H1 (cell line): ENCODE results near the gene ZNF407. TPM values are rescaled to one million over a fixed set of nuclear protein-coding genes. Genes with fewer than 3 reads are reported as not detected.

Experiments used
- CTCF ChIA-PET: fragments of 300-600 bp; sonication (Branson Sonifier 250); formaldehyde crosslinking; loops from one replicate; lab custom pipeline; 2021; ENCODE audit not compliant: partially characterized antibody; lab: Charles Lee
- POLR2A ChIA-PET: fragments of 300-600 bp; sonication (Branson Sonifier 250); formaldehyde crosslinking; loops from one replicate; lab custom pipeline; 2021; ENCODE audit warnings: inconsistent platforms; ENCODE audit not compliant: partially characterized antibody; lab: Charles Lee
- DNase-seq, 2 experiments: peaks; one replicate each; pipeline versions ENCODE4 v3.0.0 to v3.0.0-alpha.2; 2010 to 2022; ENCODE audit warnings: low spot score in 2 of 2, low read depth in 1 of 2, mixed read lengths in 1 of 2
- FAIRE-seq: peaks from 2 replicates; lab custom pipeline; 2011; peaks lifted over from hg19 to GRCh38; lab: Jason Lieb, UNC
- H2AFZ ChIP-seq: 2 replicates; pipeline ENCODE4 v1.8.1; 2012; ENCODE audit warnings: low read length, inconsistent platforms
- H2AK5ac ChIP-seq: 2 replicates; pipeline ENCODE4 v1.6.1; 2013; ENCODE audit warnings: low read depth, low read length
- H2BK120ac ChIP-seq: replicated peaks from 2 replicates; pipeline ENCODE3; 2013; ENCODE audit warnings: low read depth, low read length, inconsistent platforms
- H2BK12ac ChIP-seq: 2 replicates; pipeline ENCODE4 v1.6.1; 2013; ENCODE audit warnings: low read depth, low read length
- H2BK15ac ChIP-seq: 2 replicates; pipeline ENCODE4 v1.6.1; 2013; ENCODE audit warnings: low read length
- H2BK20ac ChIP-seq: 2 replicates; pipeline ENCODE4 v1.6.1; 2013; ENCODE audit warnings: low read length
- H2BK5ac ChIP-seq: 2 replicates; pipeline ENCODE4 v1.6.1; 2013; ENCODE audit warnings: low read depth, low read length
- H3K14ac ChIP-seq: 2 replicates; pipeline ENCODE4 v1.6.1; 2013; ENCODE audit warnings: inconsistent platforms; ENCODE audit not compliant: insufficient read length
- H3K18ac ChIP-seq: 2 replicates; pipeline ENCODE4 v1.6.1; 2013; ENCODE audit warnings: low read length; ENCODE audit errors: extremely low read depth
- H3K23ac ChIP-seq: 2 replicates; pipeline ENCODE4 v1.6.1; 2013; ENCODE audit warnings: inconsistent platforms; ENCODE audit not compliant: insufficient read length
- H3K23me2 ChIP-seq: 2 replicates; pipeline ENCODE4 v1.6.1; 2013; ENCODE audit warnings: low read depth, low read length
- H3K27ac ChIP-seq: 2 replicates; pipeline ENCODE4 v1.6.1; 2011; ENCODE audit warnings: low read depth, low read length, inconsistent platforms
- H3K27me3 ChIP-seq, 4 experiments: replicated peaks in 1 of 4; 1 replicate in 1 of 4; 2 replicates in 3 of 4; pipeline versions ENCODE4 v1.6.1 to v1.8.1; 2011 to 2013; ENCODE audit warnings: low read length in 3 of 4, mild to moderate bottlenecking in 3 of 4, inconsistent platforms in 2 of 4, mixed read lengths in 2 of 4, moderate library complexity in 1 of 4; ENCODE audit not compliant: control insufficient read depth in 3 of 4, insufficient read depth in 3 of 4; ENCODE audit errors: extremely low read depth in 1 of 4
- H3K36me3 ChIP-seq, 4 experiments: 2 replicates each; pipeline versions ENCODE4 v1.6.1 to v1.8.1; 2011 to 2013; ENCODE audit warnings: mild to moderate bottlenecking in 4 of 4, low read length in 3 of 4, moderate library complexity in 2 of 4, control low read depth in 1 of 4, inconsistent platforms in 1 of 4; ENCODE audit not compliant: insufficient read depth in 4 of 4, control insufficient read depth in 2 of 4
- H3K4ac ChIP-seq: replicated peaks from 2 replicates; pipeline ENCODE3; 2013; ENCODE audit warnings: low read length, low read depth, mixed read lengths, inconsistent platforms; ENCODE audit not compliant: insufficient read length
- H3K4me1 ChIP-seq, 4 experiments: replicated peaks in 1 of 4; 1 replicate in 1 of 4; 2 replicates in 3 of 4; pipeline versions ENCODE4 v1.6.1 to v1.8.1; 2011 to 2013; ENCODE audit warnings: low read length in 3 of 4, inconsistent platforms in 2 of 4, mixed read lengths in 1 of 4; ENCODE audit not compliant: insufficient read depth in 4 of 4, control insufficient read depth in 3 of 4
- H3K4me2 ChIP-seq, 2 experiments: 2 replicates each; pipeline versions ENCODE4 v1.6.1 to v1.8.1; 2011 to 2013; ENCODE audit warnings: low read depth in 2 of 2, low read length in 2 of 2, control low read depth in 1 of 2, inconsistent platforms in 1 of 2, mild to moderate bottlenecking in 1 of 2; ENCODE audit not compliant: insufficient read depth in 1 of 2
- H3K4me3 ChIP-seq, 4 experiments: fragments of 200-600, 300-600 bp in 1 of 4; sonication (generic), shearing (Covaris generic), sonication (Bioruptor Twin) in 1 of 4; 2 replicates each; pipeline versions ENCODE4 v1.5.1 to v1.8.1; 2011 to 2016; ENCODE audit warnings: low read length in 4 of 4, low read depth in 3 of 4, control low read depth in 2 of 4, inconsistent platforms in 2 of 4, mild to moderate bottlenecking in 2 of 4, mixed read lengths in 1 of 4, moderate library complexity in 1 of 4; ENCODE audit not compliant: insufficient read depth in 2 of 4; ENCODE audit errors: extremely low read depth in 1 of 4
- H3K56ac ChIP-seq: replicated peaks from 2 replicates; pipeline ENCODE3; 2013; ENCODE audit warnings: low read depth, mild to moderate bottlenecking, mixed read lengths, low read length, inconsistent platforms; ENCODE audit not compliant: insufficient read length
- H3K79me1 ChIP-seq: 2 replicates; pipeline ENCODE4 v1.6.1; 2013; ENCODE audit warnings: low read depth, low read length, control low read depth
- H3K79me2 ChIP-seq, 2 experiments: 2 replicates each; pipeline versions ENCODE4 v1.6.1 to v1.8.1; 2012 to 2013; ENCODE audit warnings: low read length in 2 of 2, mild to moderate bottlenecking in 2 of 2, inconsistent platforms in 1 of 2; ENCODE audit not compliant: insufficient read depth in 2 of 2, control insufficient read depth in 1 of 2
- H3K9ac ChIP-seq, 4 experiments: replicated peaks in 1 of 4; 1 replicate in 1 of 4; 2 replicates in 3 of 4; pipeline versions ENCODE4 v1.6.1 to v1.8.1; 2011 to 2013; ENCODE audit warnings: low read depth in 3 of 4, low read length in 3 of 4, control low read depth in 2 of 4, mild to moderate bottlenecking in 2 of 4, moderate library complexity in 2 of 4, inconsistent platforms in 1 of 4; ENCODE audit errors: extremely low read depth in 1 of 4
- H3K9me3 ChIP-seq, 2 experiments: 2 replicates each; pipeline versions ENCODE4 v1.6.1 to v1.8.1; 2012 to 2013; ENCODE audit warnings: mild to moderate bottlenecking in 2 of 2, moderate library complexity in 2 of 2, control low read depth in 1 of 2, inconsistent platforms in 1 of 2, low read depth in 1 of 2, low read length in 1 of 2, mixed read lengths in 1 of 2; ENCODE audit not compliant: insufficient read depth in 2 of 2
- H4K20me1 ChIP-seq, 2 experiments: replicated peaks in 1 of 2; 2 replicates each; pipeline versions ENCODE3 to v1.8.1; 2011 to 2013; ENCODE audit warnings: inconsistent platforms in 2 of 2, low read length in 2 of 2, mild to moderate bottlenecking in 1 of 2; ENCODE audit not compliant: insufficient read depth in 2 of 2, control insufficient read depth in 1 of 2
- H4K5ac ChIP-seq: 2 replicates; pipeline ENCODE4 v1.6.1; 2013; ENCODE audit warnings: low read length, low read depth, mixed read lengths, inconsistent platforms; ENCODE audit not compliant: insufficient read length
- H4K8ac ChIP-seq: 2 replicates; pipeline ENCODE4 v1.8.0; 2013; ENCODE audit warnings: mild to moderate bottlenecking, moderate library complexity, low read length, inconsistent platforms; ENCODE audit not compliant: insufficient read depth; ENCODE audit errors: extremely low read depth
- H4K91ac ChIP-seq: replicated peaks from 2 replicates; pipeline ENCODE3; 2013; ENCODE audit warnings: low read length, mixed read lengths, inconsistent platforms; ENCODE audit not compliant: insufficient read length
- BCL11A ChIP-seq, 2 experiments: IDR thresholded peaks; one replicate each; pipeline ENCODE4 v1.6.1; 2011; ENCODE audit warnings: low read depth in 2 of 2, low read length in 2 of 2, mild to moderate bottlenecking in 2 of 2
- EGR1 ChIP-seq: IDR thresholded peaks from 2 replicates; pipeline ENCODE4 v1.6.1; 2011; ENCODE audit warnings: low read depth, low read length, borderline replicate concordance
- EZH2 ChIP-seq: fragments of 200-600 bp; sonication (generic); IDR thresholded peaks from 2 replicates; pipeline ENCODE4 v1.7.1; 2012; ENCODE audit warnings: low read depth, mild to moderate bottlenecking, moderate library complexity, low read length, inconsistent platforms; ENCODE audit not compliant: severe bottlenecking
- WGBS, 2 experiments: shearing (Covaris generic) in 1 of 2; methylation state at CpG; one replicate each; pipeline versions ENCODE4 v1.1.6 to v1.1.7; 2013 to 2015; ENCODE audit warnings: low lambda C conversion rate in 2 of 2, mixed read lengths in 2 of 2, inconsistent platforms in 1 of 2, low coverage in 1 of 2, missing lambda C conversion rate in 1 of 2; ENCODE audit not compliant: insufficient replicate concordance in 2 of 2, insufficient coverage in 1 of 2, insufficient read length in 1 of 2; ENCODE audit errors: extremely low coverage in 1 of 2, missing lambda C conversion rate in 1 of 2; 5-methylcytosine and 5-hydroxymethylcytosine counted together
- polyA plus RNA-seq, 7 experiments: library from polyadenylated mRNA; depleted of rRNA in 3 of 7; stranded (reverse) in 5 of 7; unstranded in 2 of 7; fragments of >200 nt in 5 of 7; fragments of 200-250 nt in 2 of 7; gene quantifications; 1 replicate in 5 of 7; 2 replicates in 1 of 7; 4 replicates in 1 of 7; pipeline versions ENCODE4 v1.2.1 to v1.2.3, GENCODE V29; 2011 to 2013; ENCODE audit warnings: missing spikeins in 2 of 7, mixed read lengths in 2 of 7
- total RNA-seq: library from RNA; stranded (reverse); fragmentation: NEBNext Ultra II Directional; extraction: Animal tissue kit (Norgen Biotek cat#: 25700); gene quantifications from 2 replicates; pipeline ENCODE4 v1.2.1, GENCODE V29; 2021

The ZNF407 gene
- total and polyA plus RNA-seq, 2 of the 8 experiments (the other 6 are each of a cell fraction or from before 2014, with no cell fraction given) = 1.5 to 6.8 TPM

GRCh38 chr18:74733598-74733997 is 135.9 kb downstream of the ZNF407 start:
- Histone ChIP-seq H2BK20ac (no peak overlapping the region), H3K4ac (no peak overlapping the region), H3K27ac (no peak overlapping the region), H4K8ac (no peak overlapping the region), H2BK5ac (no peak overlapping the region), H3K27me3 (no peaks in the 10 kb centered on the region), H3K79me1 (no peaks in the 10 kb centered on the region), H3K9me3 (no peaks in the 10 kb centered on the region), H2AK5ac (no peak overlapping the region), H3K23ac (no peak overlapping the region), H3K4me3 (no peak overlapping the region), H3K18ac (no peak overlapping the region), H3K79me2 (no peaks in the 10 kb centered on the region), H3K4me2 (no peak overlapping the region), H3K56ac (no peak overlapping the region), H2AFZ (no peak overlapping the region), H3K9ac (no peak overlapping the region), H3K36me3 (no peaks in the 10 kb centered on the region), H4K5ac (no peak overlapping the region), H3K23me2 (no peaks in the 10 kb centered on the region), H2BK120ac (no peak overlapping the region), H2BK12ac (no peak overlapping the region), H3K4me1 (0 out of 7 replicates have a peak, but pooled peaks cover 0 to 2% (median 0%) of the 10 kb centered on the region in 4 experiments), H4K91ac (no peak overlapping the region), H2BK15ac (no peak overlapping the region), H3K14ac (no peak overlapping the region), H4K20me1 (no peaks in the 10 kb centered on the region)
- no peak for FAIRE-seq
- DNase-seq = no peak
- WGBS, 2 experiments = 85% methylated on average over 3 of the region's 3 CpGs; no CpG with 5 or more reads in 1 of the 2 experiments
- CTCF ChIA-PET = no interaction called here
- POLR2A ChIA-PET = no interaction called here
- TF ChIP-seq EZH2 (no peak), BCL11A (IDR thresholded peaks at IDR 0.05; ENCODE audit: low read depth in 2 of 2, low read length in 2 of 2) (no peak), EGR1 (no peak)
